Lung (tissue), 12 donors: ENCODE measurements around the gene MCF2L2. TPM values are rescaled to one million over a fixed set of nuclear protein-coding genes. Genes with fewer than 3 reads are reported as not detected.

Experiments
- ATAC-seq: fragments of 200-7000 bp; cut with Tn5 transposase; one replicate; pipeline ENCODE4 v1.9.1; 2020; ENCODE audit warnings: moderate number of reproducible peaks; ENCODE audit not compliant: insufficient read depth, low FRiP score
- DNase-seq, 3 donors: peaks; one replicate each; pipeline ENCODE4 v3.0.0-alpha.2; 2013 to 2017
- H3K27ac ChIP-seq, 2 donors: one replicate each; pipeline ENCODE4 v1.5.1; 2013; ENCODE audit warnings: mild to moderate bottlenecking in 2 of 2, moderate library complexity in 2 of 2, control low read depth in 1 of 2, inconsistent platforms in 1 of 2, low read depth in 1 of 2, low read length in 1 of 2
- H3K27me3 ChIP-seq, 3 donors: one replicate each; pipeline ENCODE4 v1.5.1; 2013; ENCODE audit warnings: low read length in 2 of 3; ENCODE audit not compliant: control insufficient read depth in 3 of 3, insufficient read depth in 3 of 3
- H3K36me3 ChIP-seq, 4 donors: one replicate each; pipeline ENCODE4 v1.5.1; 2013; ENCODE audit warnings: low read length in 4 of 4, mild to moderate bottlenecking in 1 of 4, moderate library complexity in 1 of 4; ENCODE audit not compliant: control insufficient read depth in 4 of 4, insufficient read depth in 4 of 4
- H3K4me1 ChIP-seq, 5 donors: one replicate each; pipeline ENCODE4 v1.5.1; 2013; ENCODE audit warnings: low read length in 5 of 5, mild to moderate bottlenecking in 2 of 5, moderate library complexity in 1 of 5; ENCODE audit not compliant: control insufficient read depth in 5 of 5, insufficient read depth in 5 of 5
- H3K4me3 ChIP-seq: one replicate; pipeline ENCODE4 v1.5.1; 2013; ENCODE audit warnings: mild to moderate bottlenecking, control low read depth, moderate library complexity
- H3K9ac ChIP-seq, 2 donors: one replicate each; pipeline ENCODE4 v1.5.1; 2013; ENCODE audit warnings: low read length in 2 of 2, control low read depth in 1 of 2; ENCODE audit not compliant: insufficient read depth in 1 of 2
- H3K9me3 ChIP-seq, 4 donors: one replicate each; pipeline ENCODE4 v1.5.1; 2013; ENCODE audit warnings: low read length in 3 of 4, mild to moderate bottlenecking in 1 of 4, moderate library complexity in 1 of 4; ENCODE audit not compliant: control insufficient read depth in 4 of 4, insufficient read depth in 3 of 4
- WGBS, 2 donors: extraction: QIAGEN DNeasy Blood & Tissue Kit; methylation state at CpG; one replicate each; pipeline ENCODE4 v1.1.7; 2013; 5-methylcytosine and 5-hydroxymethylcytosine counted together
- polyA plus RNA-seq, 2 donors: library from polyadenylated mRNA; stranded (reverse); fragments of 200-250 nt; gene quantifications; one replicate each; pipeline ENCODE4 v1.2.1, GENCODE V29; 2013
- total RNA-seq, 2 donors: library from RNA; depleted of rRNA in 1 of 2; stranded (reverse); fragments of >200 nt in 1 of 2; gene quantifications; one replicate each; pipeline ENCODE4 v1.2.1, GENCODE V29; 2014 to 2021
- TF ChIP-seq, protein P1 (sequence below): IDR thresholded peaks from 2 replicates; pipeline ENCODE4 v1.5.1; 2012; ENCODE audit warnings: mild to moderate bottlenecking; ENCODE audit errors: control extremely low read depth, extremely low read depth
- donor health status: control.
- donor health status: control.
- donor health status: Bipolar disorder and iron deficiency.
- donor health status: healthy.
- donor health status: DM: yes; HTN: yes; CAD: no.

The MCF2L2 gene
- total and polyA plus RNA-seq, 4 donors, result 0.26 to 1.7 (median 1.0) TPM

DNA sequence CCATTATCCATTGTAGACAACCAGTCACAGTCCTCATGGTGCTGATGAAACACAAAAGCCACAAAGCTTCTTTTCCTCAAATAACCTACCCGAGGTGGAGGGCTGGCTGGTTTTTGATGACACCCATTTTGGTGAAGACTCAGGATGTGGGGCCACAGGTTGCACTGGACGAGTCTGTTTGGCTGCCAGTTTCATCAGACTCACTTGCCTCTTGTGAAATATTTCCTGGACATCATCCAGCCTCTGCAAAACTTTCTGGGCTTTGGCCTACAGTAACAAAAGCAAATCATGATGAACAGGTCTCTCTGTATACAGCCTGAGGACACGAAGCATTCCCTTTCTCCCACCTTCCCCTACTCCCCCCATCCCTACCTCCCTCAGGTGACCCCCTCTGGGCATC, 133.2 kb downstream of the MCF2L2 start:
- peak in 1 of 3 donors; percentile 42 for DNase-seq
- no peaks in the 10 kb centered on the region for H3K9me3 ChIP-seq
- H3K4me1 ChIP-seq, result peaks cover 0 to 8% (median 0%) of the 10 kb centered on the region in 5 donors
- WGBS, 2 donors, result 26 to 29% methylated on average over 3 of the region's 3 CpGs
- H3K36me3 ChIP-seq, result no peaks in the 10 kb centered on the region
- H3K9ac ChIP-seq, result no peak overlapping the region
- H3K27me3 ChIP-seq, result no peaks in the 10 kb centered on the region
- peak; percentile 23 for ATAC-seq
- TF ChIP-seq, protein P1, sequence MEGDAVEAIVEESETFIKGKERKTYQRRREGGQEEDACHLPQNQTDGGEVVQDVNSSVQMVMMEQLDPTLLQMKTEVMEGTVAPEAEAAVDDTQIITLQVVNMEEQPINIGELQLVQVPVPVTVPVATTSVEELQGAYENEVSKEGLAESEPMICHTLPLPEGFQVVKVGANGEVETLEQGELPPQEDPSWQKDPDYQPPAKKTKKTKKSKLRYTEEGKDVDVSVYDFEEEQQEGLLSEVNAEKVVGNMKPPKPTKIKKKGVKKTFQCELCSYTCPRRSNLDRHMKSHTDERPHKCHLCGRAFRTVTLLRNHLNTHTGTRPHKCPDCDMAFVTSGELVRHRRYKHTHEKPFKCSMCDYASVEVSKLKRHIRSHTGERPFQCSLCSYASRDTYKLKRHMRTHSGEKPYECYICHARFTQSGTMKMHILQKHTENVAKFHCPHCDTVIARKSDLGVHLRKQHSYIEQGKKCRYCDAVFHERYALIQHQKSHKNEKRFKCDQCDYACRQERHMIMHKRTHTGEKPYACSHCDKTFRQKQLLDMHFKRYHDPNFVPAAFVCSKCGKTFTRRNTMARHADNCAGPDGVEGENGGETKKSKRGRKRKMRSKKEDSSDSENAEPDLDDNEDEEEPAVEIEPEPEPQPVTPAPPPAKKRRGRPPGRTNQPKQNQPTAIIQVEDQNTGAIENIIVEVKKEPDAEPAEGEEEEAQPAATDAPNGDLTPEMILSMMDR, result no peak
- H3K27ac ChIP-seq, result peak overlapping the region in 1 of 2 donors; percentile 26
- no peak overlapping the region for H3K4me3 ChIP-seq

DNA sequence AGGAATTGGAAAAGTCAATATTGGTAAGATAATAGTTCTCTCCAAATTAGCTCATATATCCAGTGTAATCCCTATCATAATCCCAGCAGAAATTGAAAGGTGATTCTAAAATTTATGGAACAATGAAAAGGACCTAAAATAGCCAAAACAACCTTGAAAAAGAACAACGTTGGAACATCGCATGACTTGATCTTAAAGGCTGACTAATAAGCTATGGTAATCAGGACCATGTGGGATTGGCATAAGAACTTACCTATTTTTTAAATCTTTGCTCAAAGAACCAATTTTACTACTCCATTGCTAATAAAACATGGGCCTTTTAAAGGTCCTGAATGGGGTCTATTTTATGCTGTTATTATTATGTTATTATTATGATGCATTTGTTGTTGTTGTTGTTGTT, 134.5 kb downstream of the MCF2L2 start:
- no peak overlapping the region for H3K9ac ChIP-seq
- ATAC-seq, result no peak
- 94 to 96% methylated on average over 2 of the region's 2 CpGs for WGBS, 2 donors
- no peak for DNase-seq
- H3K9me3 ChIP-seq, result no peaks in the 10 kb centered on the region
- H3K27me3 ChIP-seq, result no peaks in the 10 kb centered on the region
- no peak overlapping the region for H3K4me3 ChIP-seq
- peaks cover 0 to 6% (median 0%) of the 10 kb centered on the region in 5 donors for H3K4me1 ChIP-seq
- no peaks in the 10 kb centered on the region for H3K36me3 ChIP-seq
- TF ChIP-seq, protein P1, result no peak
- no peak overlapping the region for H3K27ac ChIP-seq

DNA sequence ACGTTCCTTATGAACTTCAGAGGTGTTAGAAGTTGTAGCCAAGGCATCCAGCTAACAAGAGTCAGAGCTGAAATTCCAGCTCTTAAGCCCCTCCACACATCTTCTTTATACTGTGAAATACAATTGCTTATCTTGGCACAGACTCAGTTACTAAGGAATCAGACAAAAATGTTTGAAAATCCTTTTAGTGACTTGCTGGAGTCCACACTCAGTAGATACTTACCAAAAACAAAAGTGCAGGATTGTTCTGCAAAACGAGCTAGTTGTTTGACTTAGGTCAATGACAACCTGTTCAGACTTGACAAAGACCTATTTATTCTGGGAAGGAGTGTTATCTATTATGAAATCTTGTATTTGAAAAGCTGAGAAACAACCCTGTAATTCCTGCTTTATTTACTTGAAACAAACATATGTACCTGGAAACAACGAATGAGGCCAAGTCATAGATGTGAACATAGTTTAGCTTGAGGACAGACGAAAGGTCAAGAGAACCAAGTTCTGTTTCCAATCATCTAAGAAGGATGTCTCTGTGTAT, 136.9 kb downstream of the MCF2L2 start:
- Histone ChIP-seq H3K9ac (no peak overlapping the region), H3K27me3 (no peaks in the 10 kb centered on the region), H3K4me3 (no peak overlapping the region), H3K9me3 (no peaks in the 10 kb centered on the region), H3K4me1 (peaks cover 0 to 4% (median 2%) of the 10 kb centered on the region in 5 donors), H3K36me3 (no peaks in the 10 kb centered on the region), H3K27ac (no peak overlapping the region)
- DNase-seq (peak in 2 of 3 donors; percentile 53 to 63), ATAC-seq (no peak)
- TF ChIP-seq, protein P1, result no peak
- 69 to 81% methylated on average over 4 of the region's 4 CpGs for WGBS, 2 donors

DNA sequence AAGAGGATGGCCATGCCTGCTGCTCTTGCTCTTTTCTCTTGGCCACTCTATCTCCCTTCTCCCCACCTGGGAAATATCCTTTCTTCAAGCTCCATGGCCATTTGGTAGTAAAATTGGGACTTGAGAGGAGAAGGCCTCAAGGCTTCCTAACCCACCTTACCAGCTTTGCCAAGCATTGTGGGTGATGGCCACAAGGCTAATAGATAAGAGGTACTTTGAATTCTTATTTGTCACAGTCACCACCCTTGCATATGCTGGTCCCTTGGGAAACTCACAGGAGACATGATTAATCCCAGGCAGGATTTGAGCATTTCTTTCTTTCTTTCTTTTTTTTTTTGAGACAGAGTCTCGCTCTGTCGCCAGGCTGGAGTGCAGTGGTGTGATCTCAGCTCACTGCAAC, 138.2 kb downstream of the MCF2L2 start:
- Histone ChIP-seq H3K27ac (no peak overlapping the region), H3K9me3 (no peaks in the 10 kb centered on the region), H3K9ac (no peak overlapping the region), H3K4me3 (no peak overlapping the region), H3K36me3 (no peaks in the 10 kb centered on the region), H3K27me3 (no peaks in the 10 kb centered on the region), H3K4me1 (peaks cover 0 to 6% (median 3%) of the 10 kb centered on the region in 5 donors)
- 94 to 100% methylated on average over 2 of the region's 2 CpGs for WGBS, 2 donors
- DNase-seq, result no peak
- ATAC-seq, result no peak
- TF ChIP-seq, protein P1, result no peak
